GM12878 (cell line): ENCODE measurements around the gene TXNIP. TPM values are rescaled to one million over a fixed set of nuclear protein-coding genes. Genes with fewer than 3 reads are reported as not detected.

Source experiments
- ATAC-seq: fragments of 200-7000 bp; cut with Tn5 transposase; 3 replicates; pipeline ENCODE4 v1.9.1; 2020; ENCODE audit warnings: mild to moderate bottlenecking, moderate library complexity
- BruUV-seq: library from RNA; stranded (reverse); fragments of 400-500 nt; replicated peaks from 2 replicates; lab custom pipeline; 2021; lab: Mats Ljungman, UMichigan
- CTCF ChIA-PET: fragments of 300-600 bp; sonication (Branson Sonifier 250); formaldehyde crosslinking; extraction: SDS; loops from one replicate; lab custom pipeline; 2021; ENCODE audit warnings: inconsistent platforms; lab: Yijun Ruan, JAX
- POLR2A ChIA-PET: fragments of 350-600 bp; formaldehyde crosslinking; extraction: SDS; loops from one replicate; lab custom pipeline; 2021; ENCODE audit warnings: inconsistent platforms; lab: Charles Lee
- RAD21 ChIA-PET: fragments of 300-600 bp; sonication (Branson Sonifier 250); formaldehyde crosslinking; loops from one replicate; lab custom pipeline; 2023; ENCODE audit warnings: antibody characterized with exemption; ENCODE audit not compliant: unreplicated experiment; lab: Charles Lee
- SMC1A ChIA-PET: fragments of 300-600 bp; sonication (Branson Sonifier 250); formaldehyde crosslinking; loops from one replicate; lab custom pipeline; 2023; ENCODE audit not compliant: unreplicated experiment, uncharacterized antibody; lab: Charles Lee
- DNase-seq: peaks from one replicate; pipeline ENCODE4 v3.0.0-alpha.2; 2011; ENCODE audit warnings: low read depth, low spot score
- FAIRE-seq: peaks from 3 replicates; lab custom pipeline; 2011; peaks lifted over from hg19 to GRCh38; lab: Jason Lieb, UNC
- H2AFZ ChIP-seq: 2 replicates; pipeline ENCODE4 v1.6.0; 2011; ENCODE audit warnings: low read depth, low read length, control low read depth; ENCODE audit not compliant: control insufficient read depth
- H3K27ac ChIP-seq: 2 replicates; pipeline ENCODE4 v1.5.1; 2011; ENCODE audit warnings: control low read depth; ENCODE audit not compliant: control insufficient read depth, insufficient read depth
- H3K27me3 ChIP-seq, 2 experiments: replicated peaks in 1 of 2; 2 replicates each; pipeline versions ENCODE4 v1.6.0 to v1.6.1; 2011; ENCODE audit warnings: low read length in 1 of 2; ENCODE audit not compliant: control insufficient read depth in 2 of 2, insufficient read depth in 2 of 2
- H3K36me3 ChIP-seq, 2 experiments: 2 replicates each; pipeline ENCODE4 v1.5.1; 2011; ENCODE audit warnings: low read length in 1 of 2; ENCODE audit not compliant: control insufficient read depth in 2 of 2, insufficient read depth in 2 of 2
- H3K4me1 ChIP-seq: 2 replicates; pipeline ENCODE4 v1.6.1; 2011; ENCODE audit warnings: mild to moderate bottlenecking, low read length, moderate library complexity, mixed read lengths; ENCODE audit not compliant: control insufficient read depth, insufficient read depth
- H3K4me2 ChIP-seq: 2 replicates; pipeline ENCODE4 v1.6.0; 2011; ENCODE audit warnings: control low read depth; ENCODE audit not compliant: control insufficient read depth, insufficient read depth
- H3K4me3 ChIP-seq: fragments of 200-600 bp; sonication (generic); 2 replicates; pipeline ENCODE4 v1.5.1; 2016
- H3K79me2 ChIP-seq: 2 replicates; pipeline ENCODE4 v1.6.0; 2011; ENCODE audit warnings: low read length; ENCODE audit not compliant: control insufficient read depth, insufficient read depth
- H3K9ac ChIP-seq: 2 replicates; pipeline ENCODE4 v1.8.0; 2011; ENCODE audit warnings: low read length, control low read depth, mixed read lengths; ENCODE audit not compliant: control insufficient read depth, insufficient read depth
- H3K9me3 ChIP-seq: replicated peaks from 3 replicates; pipeline ENCODE4 v1.5.1; 2011; ENCODE audit warnings: mild to moderate bottlenecking, low read length; ENCODE audit not compliant: control insufficient read depth, insufficient read depth
- H4K20me1 ChIP-seq: 2 replicates; pipeline ENCODE4 v1.6.0; 2011; ENCODE audit not compliant: control insufficient read depth, insufficient read depth
- ATF2 ChIP-seq: IDR thresholded peaks from 2 replicates; pipeline ENCODE4 v1.6.1; 2012; ENCODE audit warnings: low read length, inconsistent platforms
- ATF7 ChIP-seq: fragments of 450-650 bp; IDR thresholded peaks from 2 replicates; pipeline ENCODE4 v1.6.1; 2016; ENCODE audit warnings: low read depth, mild to moderate bottlenecking
- CHD2 ChIP-seq: IDR thresholded peaks from 2 replicates; pipeline ENCODE4 v1.6.1; 2011; ENCODE audit warnings: low read depth, low read length, improper control_type of control experiment, borderline replicate concordance
- GABPA ChIP-seq: IDR thresholded peaks from 2 replicates; pipeline ENCODE4 v1.6.1; 2014; ENCODE audit warnings: antibody characterized with exemption, low read depth, mild to moderate bottlenecking, inconsistent platforms
- HDAC6 ChIP-seq: fragments of 200-600 bp; sonication (generic); IDR thresholded peaks from one replicate; pipeline ENCODE4 v1.8.0; 2017; ENCODE audit warnings: antibody characterized with exemption; ENCODE audit not compliant: unreplicated experiment
- in situ Hi-C: fragments of 300-500 bp; cut with MboI; formaldehyde crosslinking; loops from 9 replicates; pipeline ENCODE4 v1.14.3; 2018; ENCODE audit warnings: mixed read lengths
- intact Hi-C: fragments of 100-400 bp; cut with micrococcal nuclease; formaldehyde crosslinking; loops from one replicate; pipeline ENCODE4 v1.14.2; 2022; ENCODE audit not compliant: unreplicated experiment
- polyA plus RNA-seq, 11 experiments: library from polyadenylated mRNA; depleted of rRNA in 4 of 11; unstranded in 6 of 11; stranded (reverse) in 5 of 11; fragments of >200 nt; fragmentation: Nextera tagmentation in 4 of 11; fragmentation: Illumina TruSeq in 1 of 11; extraction: Ambion mirVana in 4 of 11; extraction: Trizol in 1 of 11; gene quantifications; 1 replicate in 1 of 11; 2 replicates in 10 of 11; pipeline versions ENCODE4 v1.2.1 to v1.2.3, GENCODE V29; 2011 to 2016; ENCODE audit warnings: inconsistent platforms in 2 of 11, missing spikeins in 2 of 11, low read depth in 1 of 11
- total RNA-seq, 4 experiments: library from RNA; depleted of rRNA in 3 of 4; stranded (reverse); fragments of >200 nt in 3 of 4; fragmentation: Illumina TruSeq in 1 of 4; extraction: Trizol in 1 of 4; gene quantifications; 2 replicates each; pipeline versions ENCODE4 v1.2.1 to v1.2.3, GENCODE V29; 2013 to 2021
- TF ChIP-seq, protein P1 (sequence below): fragments of 150-350 bp; IDR thresholded peaks from 2 replicates; pipeline ENCODE4 v1.6.1; 2016; ENCODE audit warnings: low read depth, low read length
- TF ChIP-seq, protein P2 (sequence below): fragments of 450-650 bp; IDR thresholded peaks from 2 replicates; pipeline ENCODE4 v1.6.1; 2017; ENCODE audit warnings: mild to moderate bottlenecking, moderate library complexity
- TF ChIP-seq, protein P3 (sequence below): fragments of 450-650 bp; IDR thresholded peaks from 2 replicates; pipeline ENCODE4 v1.6.1; 2018; ENCODE audit warnings: mild to moderate bottlenecking, low read depth, moderate library complexity; ENCODE audit not compliant: partially characterized antibody

Gene TXNIP
- total and polyA plus RNA-seq, 10 of the 15 experiments (the other 5 are each of a cell fraction or from before 2014, with no cell fraction given): 48.7 to 133 (median 107) TPM

DNA sequence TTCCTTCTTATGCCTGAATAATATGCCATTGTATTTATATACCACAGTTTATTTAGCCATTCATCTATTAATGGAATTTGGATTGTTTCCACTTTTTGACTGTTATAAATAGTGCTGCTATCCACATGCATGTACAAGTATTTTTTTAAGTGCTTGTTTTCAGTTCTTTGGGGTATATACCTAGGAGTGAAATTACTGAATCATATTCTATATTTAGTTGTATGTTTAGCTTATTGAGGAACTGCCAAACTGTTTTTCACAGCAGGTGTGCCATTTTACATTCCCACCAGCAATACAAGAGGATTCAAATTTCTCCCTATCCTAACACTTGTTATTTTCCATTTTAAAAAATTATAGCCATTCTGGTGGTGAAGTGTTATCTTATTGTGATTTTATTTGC is 32.7 kb upstream of the TXNIP start:
- H4K20me1 ChIP-seq: no peaks in the 10 kb centered on the region
- in situ Hi-C loops (no loop called here), intact Hi-C loops (no loop called here)
- POLR2A ChIA-PET: interaction anchor here (0.7 kb wide), 1 partner anchor 30 kb away, joined by 3 read pairs; no protein-coding TSS in a partner anchor
- H3K9ac ChIP-seq: no peak overlapping the region
- no peak overlapping the region for H2AFZ ChIP-seq
- H3K4me2 ChIP-seq: no peak overlapping the region
- DNase-seq (no peak), FAIRE-seq (no peak), ATAC-seq (no peak)
- H3K9me3 ChIP-seq: no peaks in the 10 kb centered on the region
- no peaks in the 10 kb centered on the region for H3K4me1 ChIP-seq
- no peaks in the 10 kb centered on the region for H3K79me2 ChIP-seq
- TF ChIP-seq HDAC6 (no peak), CHD2 (no peak), GABPA (no peak), ATF2 (no peak), ATF7 (no peak)
- TF ChIP-seq, protein P1, sequence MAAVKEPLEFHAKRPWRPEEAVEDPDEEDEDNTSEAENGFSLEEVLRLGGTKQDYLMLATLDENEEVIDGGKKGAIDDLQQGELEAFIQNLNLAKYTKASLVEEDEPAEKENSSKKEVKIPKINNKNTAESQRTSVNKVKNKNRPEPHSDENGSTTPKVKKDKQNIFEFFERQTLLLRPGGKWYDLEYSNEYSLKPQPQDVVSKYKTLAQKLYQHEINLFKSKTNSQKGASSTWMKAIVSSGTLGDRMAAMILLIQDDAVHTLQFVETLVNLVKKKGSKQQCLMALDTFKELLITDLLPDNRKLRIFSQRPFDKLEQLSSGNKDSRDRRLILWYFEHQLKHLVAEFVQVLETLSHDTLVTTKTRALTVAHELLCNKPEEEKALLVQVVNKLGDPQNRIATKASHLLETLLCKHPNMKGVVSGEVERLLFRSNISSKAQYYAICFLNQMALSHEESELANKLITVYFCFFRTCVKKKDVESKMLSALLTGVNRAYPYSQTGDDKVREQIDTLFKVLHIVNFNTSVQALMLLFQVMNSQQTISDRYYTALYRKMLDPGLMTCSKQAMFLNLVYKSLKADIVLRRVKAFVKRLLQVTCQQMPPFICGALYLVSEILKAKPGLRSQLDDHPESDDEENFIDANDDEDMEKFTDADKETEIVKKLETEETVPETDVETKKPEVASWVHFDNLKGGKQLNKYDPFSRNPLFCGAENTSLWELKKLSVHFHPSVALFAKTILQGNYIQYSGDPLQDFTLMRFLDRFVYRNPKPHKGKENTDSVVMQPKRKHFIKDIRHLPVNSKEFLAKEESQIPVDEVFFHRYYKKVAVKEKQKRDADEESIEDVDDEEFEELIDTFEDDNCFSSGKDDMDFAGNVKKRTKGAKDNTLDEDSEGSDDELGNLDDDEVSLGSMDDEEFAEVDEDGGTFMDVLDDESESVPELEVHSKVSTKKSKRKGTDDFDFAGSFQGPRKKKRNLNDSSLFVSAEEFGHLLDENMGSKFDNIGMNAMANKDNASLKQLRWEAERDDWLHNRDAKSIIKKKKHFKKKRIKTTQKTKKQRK: no peak
- TF ChIP-seq, protein P2, sequence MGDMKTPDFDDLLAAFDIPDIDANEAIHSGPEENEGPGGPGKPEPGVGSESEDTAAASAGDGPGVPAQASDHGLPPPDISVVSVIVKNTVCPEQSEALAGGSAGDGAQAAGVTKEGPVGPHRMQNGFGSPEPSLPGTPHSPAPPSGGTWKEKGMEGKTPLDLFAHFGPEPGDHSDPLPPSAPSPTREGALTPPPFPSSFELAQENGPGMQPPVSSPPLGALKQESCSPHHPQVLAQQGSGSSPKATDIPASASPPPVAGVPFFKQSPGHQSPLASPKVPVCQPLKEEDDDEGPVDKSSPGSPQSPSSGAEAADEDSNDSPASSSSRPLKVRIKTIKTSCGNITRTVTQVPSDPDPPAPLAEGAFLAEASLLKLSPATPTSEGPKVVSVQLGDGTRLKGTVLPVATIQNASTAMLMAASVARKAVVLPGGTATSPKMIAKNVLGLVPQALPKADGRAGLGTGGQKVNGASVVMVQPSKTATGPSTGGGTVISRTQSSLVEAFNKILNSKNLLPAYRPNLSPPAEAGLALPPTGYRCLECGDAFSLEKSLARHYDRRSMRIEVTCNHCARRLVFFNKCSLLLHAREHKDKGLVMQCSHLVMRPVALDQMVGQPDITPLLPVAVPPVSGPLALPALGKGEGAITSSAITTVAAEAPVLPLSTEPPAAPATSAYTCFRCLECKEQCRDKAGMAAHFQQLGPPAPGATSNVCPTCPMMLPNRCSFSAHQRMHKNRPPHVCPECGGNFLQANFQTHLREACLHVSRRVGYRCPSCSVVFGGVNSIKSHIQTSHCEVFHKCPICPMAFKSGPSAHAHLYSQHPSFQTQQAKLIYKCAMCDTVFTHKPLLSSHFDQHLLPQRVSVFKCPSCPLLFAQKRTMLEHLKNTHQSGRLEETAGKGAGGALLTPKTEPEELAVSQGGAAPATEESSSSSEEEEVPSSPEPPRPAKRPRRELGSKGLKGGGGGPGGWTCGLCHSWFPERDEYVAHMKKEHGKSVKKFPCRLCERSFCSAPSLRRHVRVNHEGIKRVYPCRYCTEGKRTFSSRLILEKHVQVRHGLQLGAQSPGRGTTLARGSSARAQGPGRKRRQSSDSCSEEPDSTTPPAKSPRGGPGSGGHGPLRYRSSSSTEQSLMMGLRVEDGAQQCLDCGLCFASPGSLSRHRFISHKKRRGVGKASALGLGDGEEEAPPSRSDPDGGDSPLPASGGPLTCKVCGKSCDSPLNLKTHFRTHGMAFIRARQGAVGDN: no peak
- TF ChIP-seq, protein P3, sequence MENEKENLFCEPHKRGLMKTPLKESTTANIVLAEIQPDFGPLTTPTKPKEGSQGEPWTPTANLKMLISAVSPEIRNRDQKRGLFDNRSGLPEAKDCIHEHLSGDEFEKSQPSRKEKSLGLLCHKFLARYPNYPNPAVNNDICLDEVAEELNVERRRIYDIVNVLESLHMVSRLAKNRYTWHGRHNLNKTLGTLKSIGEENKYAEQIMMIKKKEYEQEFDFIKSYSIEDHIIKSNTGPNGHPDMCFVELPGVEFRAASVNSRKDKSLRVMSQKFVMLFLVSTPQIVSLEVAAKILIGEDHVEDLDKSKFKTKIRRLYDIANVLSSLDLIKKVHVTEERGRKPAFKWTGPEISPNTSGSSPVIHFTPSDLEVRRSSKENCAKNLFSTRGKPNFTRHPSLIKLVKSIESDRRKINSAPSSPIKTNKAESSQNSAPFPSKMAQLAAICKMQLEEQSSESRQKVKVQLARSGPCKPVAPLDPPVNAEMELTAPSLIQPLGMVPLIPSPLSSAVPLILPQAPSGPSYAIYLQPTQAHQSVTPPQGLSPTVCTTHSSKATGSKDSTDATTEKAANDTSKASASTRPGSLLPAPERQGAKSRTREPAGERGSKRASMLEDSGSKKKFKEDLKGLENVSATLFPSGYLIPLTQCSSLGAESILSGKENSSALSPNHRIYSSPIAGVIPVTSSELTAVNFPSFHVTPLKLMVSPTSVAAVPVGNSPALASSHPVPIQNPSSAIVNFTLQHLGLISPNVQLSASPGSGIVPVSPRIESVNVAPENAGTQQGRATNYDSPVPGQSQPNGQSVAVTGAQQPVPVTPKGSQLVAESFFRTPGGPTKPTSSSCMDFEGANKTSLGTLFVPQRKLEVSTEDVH: no peak
- no TSS peak for BruUV-seq
- H3K36me3 ChIP-seq: no peaks in the 10 kb centered on the region
- H3K27ac ChIP-seq: no peak overlapping the region
- peaks cover 0 to 2% of the 10 kb centered on the region in 2 experiments; a peak in 1 of 4 replicates for H3K27me3 ChIP-seq
- SMC1A ChIA-PET: no interaction called here
- RAD21 ChIA-PET: no interaction called here
- CTCF ChIA-PET: interaction anchor here (1.6 kb wide), 1 partner anchor 52 kb away, joined by 3 read pairs; no protein-coding TSS in a partner anchor
- H3K4me3 ChIP-seq: no peak overlapping the region
